GM19468 (cell line): Measurements from ENCODE around the gene OCSTAMP.

Experiments
- ATAC-seq: cut with Tn5 transposase; IDR thresholded peaks from one replicate; pipeline ENCODE4 v1.9.1; 2021; ENCODE audit warnings: mild to moderate bottlenecking, moderate library complexity, moderate number of reproducible peaks; ENCODE audit not compliant: unreplicated experiment; ENCODE audit errors: extremely low read depth

OCSTAMP gene

GRCh38 chr20:46520976-46521579, 29.4 kb downstream of the OCSTAMP start:
- ATAC-seq: no peak

GRCh38 chr20:46520540-46520939, 29.9 kb downstream of the OCSTAMP start:
- ATAC-seq: no peak

- ATAC-seq: no peak
Observed at GRCh38 chr20:46519471-46520068, 30.9 kb downstream of the OCSTAMP start.

GRCh38 chr20:46512943-46513844, 37.3 kb downstream of the OCSTAMP start, which contains the start of gene ZNF334:
Gene ZNF334, minus strand, starts transcription at chr20:46513559. Its CDS starts 1,457 bp downstream, at chr20:46512102.
- ATAC-seq: peak; percentile 52

- no peak for ATAC-seq
Observed at GRCh38 chr20:46509523-46509922, 40.9 kb downstream of the OCSTAMP start.

- no peak for ATAC-seq
Observed at GRCh38 chr20:46507760-46508407, 42.6 kb downstream of the OCSTAMP start.

GRCh38 chr20:46505506-46505905, 44.9 kb downstream of the OCSTAMP start:
- no peak for ATAC-seq

GRCh38 chr20:46501961-46502360, 48.5 kb downstream of the OCSTAMP start:
- no peak for ATAC-seq

GRCh38 chr20:46501337-46501942, 49.0 kb downstream of the OCSTAMP start:
- ATAC-seq: no peak

GRCh38 chr20:46494077-46494476, 56.4 kb downstream of the OCSTAMP start:
- no peak for ATAC-seq

GRCh38 chr20:46491354-46491753, 59.1 kb downstream of the OCSTAMP start:
- no peak for ATAC-seq
